ENCODE measurements around the gene ZNF474. TPM values are rescaled to one million over a fixed set of nuclear protein-coding genes. Genes with fewer than 3 reads are reported as not detected.

Gene ZNF474
- total RNA-seq, 2 experiments from 2014 or later = 0.35 TPM; not detected in 1

DNA sequence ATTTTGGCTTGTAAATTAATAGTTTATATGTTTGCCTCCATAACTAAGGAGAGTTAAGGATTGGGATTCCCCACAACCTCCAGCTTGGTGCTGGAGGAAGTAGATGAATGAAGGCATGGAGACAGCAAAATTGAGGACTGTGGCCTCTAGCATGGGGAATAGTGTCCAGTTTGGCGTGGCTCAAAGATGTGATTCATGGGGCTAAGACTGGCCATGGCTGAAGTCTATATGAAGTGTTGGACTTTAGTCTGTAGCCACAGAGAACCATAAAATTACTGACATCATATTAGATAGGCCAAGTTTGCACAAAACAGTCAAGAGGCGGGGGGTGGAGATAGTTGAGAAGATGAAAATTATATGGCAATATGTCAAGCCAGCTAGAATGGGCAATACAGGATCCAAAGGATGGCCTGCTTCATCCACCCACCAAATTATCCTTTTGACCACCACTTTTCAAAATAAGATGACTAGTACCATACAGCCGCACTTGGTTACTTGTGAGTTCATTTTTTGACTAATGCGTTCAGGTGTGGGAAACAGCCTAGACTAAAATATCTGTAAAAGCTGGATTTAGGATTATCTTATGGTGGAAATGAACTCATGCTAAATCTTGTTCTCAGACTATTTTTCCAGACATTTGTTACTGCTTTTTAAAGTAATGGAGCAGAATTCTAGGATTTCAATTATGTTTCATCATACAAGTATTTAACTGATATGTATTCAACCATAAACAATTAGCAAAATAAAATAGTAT, 40.2 kb downstream of the ZNF474 start:
- H3K4me1 Mint-ChIP-seq = no peaks in the 10 kb centered on the region
- no peaks in the 10 kb centered on the region for H3K9me3 Mint-ChIP-seq (ENCODE audit: low read depth)
- H3K4me3 Mint-ChIP-seq = no peak overlapping the region
- ATAC-seq = no peak
- H3K36me3 Mint-ChIP-seq = no peaks in the 10 kb centered on the region
- CTCF ChIA-PET = no interaction called here
- DNase-seq = no peak
- H3K27ac Mint-ChIP-seq = no peak overlapping the region
- peaks cover 3% of the 10 kb centered on the region for H3K27me3 Mint-ChIP-seq

DNA sequence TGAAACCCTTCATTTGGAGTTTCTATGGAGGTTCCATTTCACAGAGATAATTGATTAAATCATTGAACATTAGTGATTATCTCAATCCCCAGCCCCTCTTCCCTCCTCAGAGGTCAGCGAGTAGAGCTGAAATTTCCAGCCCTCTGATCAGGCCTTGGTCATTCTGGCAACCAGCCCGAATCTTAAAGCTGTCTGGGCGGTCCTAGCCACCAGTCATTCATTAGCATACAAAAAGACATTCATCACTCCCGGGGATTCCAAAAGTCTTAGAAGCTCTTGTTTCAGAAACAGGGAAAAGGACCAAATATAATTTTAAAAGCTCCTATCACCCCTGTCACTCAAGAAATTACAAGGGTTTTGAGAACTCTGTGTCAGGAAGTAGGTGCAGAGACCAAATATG, 41.3 kb downstream of the ZNF474 start:
- CTCF ChIA-PET = interaction anchor here (0.9 kb wide), 1 partner anchor 16 kb away, joined by 3 read pairs; no protein-coding TSS in a partner anchor

DNA sequence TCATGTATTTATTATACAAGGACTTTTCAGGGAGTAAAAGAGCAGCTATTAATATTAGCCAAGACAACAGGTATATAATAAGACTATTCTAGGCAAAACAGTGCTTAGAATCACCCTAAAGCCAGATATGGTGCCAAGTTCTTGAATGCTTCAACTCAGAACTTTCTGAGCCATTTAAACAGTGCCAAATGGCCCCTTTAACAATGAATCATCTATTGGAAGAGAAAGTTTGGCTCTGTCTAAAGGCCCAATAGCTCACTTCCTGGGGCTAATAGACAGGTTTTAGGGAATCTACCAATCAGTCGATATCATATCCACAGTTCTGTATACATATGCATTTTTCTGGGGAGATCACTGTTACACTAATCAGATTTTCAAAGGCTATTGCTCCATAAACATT, 42.9 kb downstream of the ZNF474 start:
- CTCF ChIA-PET = no interaction called here
- Mint-ChIP-seq H3K9me3 (ENCODE audit: low read depth) (no peaks in the 10 kb centered on the region), H3K27ac (no peak overlapping the region), H3K4me1 (no peaks in the 10 kb centered on the region), H3K4me3 (no peak overlapping the region), H3K27me3 (peaks cover 6% of the 10 kb centered on the region), H3K36me3 (no peaks in the 10 kb centered on the region)
- no peak for DNase-seq
- no peak for ATAC-seq

More for the DNA sequence above, 41.3 kb downstream of the ZNF474 start:
- Mint-ChIP-seq H3K4me1 (no peaks in the 10 kb centered on the region), H3K36me3 (no peaks in the 10 kb centered on the region), H3K27ac (no peak overlapping the region), H3K27me3 (peaks cover 5% of the 10 kb centered on the region), H3K4me3 (no peak overlapping the region), H3K9me3 (ENCODE audit: low read depth) (no peaks in the 10 kb centered on the region)
- DNase-seq = no peak
- ATAC-seq = no peak

DNA sequence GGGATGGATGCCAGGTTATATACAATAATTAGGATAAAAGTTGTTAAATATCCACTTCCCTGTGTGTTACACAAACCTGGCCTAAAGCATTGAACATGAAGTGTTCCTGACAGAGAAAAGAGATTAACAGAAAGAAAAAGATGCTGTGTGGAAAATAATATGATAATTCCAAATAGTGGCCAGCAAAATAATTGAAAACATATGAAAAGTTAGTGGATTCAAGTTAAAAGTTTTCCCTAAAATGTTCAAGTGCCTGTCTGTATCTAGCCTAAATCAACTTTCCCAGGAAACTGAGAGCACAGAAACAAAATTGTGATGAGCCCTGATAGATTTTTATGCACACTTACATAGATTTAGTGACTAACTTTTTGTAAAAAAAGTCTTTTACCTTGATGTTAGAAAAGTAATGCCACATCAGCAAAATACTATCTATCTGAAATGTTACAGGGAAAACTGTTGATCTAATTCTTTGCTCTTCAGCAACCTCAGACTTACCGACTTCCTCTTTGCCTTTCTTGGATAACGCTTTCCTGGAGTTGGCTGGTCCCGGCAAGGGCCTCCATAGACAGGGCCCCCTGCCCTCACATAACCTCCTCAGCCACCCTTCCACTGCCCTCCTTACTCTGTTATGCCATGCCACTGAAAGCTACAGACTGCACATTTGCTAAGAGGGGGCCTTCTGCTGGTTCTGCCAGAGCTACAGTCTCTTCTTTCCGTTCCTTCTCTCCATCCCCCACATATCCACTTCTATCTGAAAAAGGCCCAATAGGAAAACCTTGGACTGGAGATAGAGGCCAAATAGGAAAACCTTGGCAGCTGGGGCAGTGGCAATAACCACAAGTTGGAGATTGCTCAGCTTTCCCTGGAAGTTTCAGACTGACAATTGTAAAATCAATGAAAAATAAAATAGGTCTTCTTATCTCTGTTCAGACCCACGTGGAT, 44.4 kb downstream of the ZNF474 start:
- Mint-ChIP-seq H3K27ac (no peak overlapping the region), H3K4me1 (no peaks in the 10 kb centered on the region), H3K27me3 (peaks cover 6% of the 10 kb centered on the region), H3K36me3 (no peaks in the 10 kb centered on the region), H3K4me3 (no peak overlapping the region), H3K9me3 (ENCODE audit: low read depth) (no peaks in the 10 kb centered on the region)
- DNase-seq = no peak
- CTCF ChIA-PET = no interaction called here
- ATAC-seq = no peak

DNA sequence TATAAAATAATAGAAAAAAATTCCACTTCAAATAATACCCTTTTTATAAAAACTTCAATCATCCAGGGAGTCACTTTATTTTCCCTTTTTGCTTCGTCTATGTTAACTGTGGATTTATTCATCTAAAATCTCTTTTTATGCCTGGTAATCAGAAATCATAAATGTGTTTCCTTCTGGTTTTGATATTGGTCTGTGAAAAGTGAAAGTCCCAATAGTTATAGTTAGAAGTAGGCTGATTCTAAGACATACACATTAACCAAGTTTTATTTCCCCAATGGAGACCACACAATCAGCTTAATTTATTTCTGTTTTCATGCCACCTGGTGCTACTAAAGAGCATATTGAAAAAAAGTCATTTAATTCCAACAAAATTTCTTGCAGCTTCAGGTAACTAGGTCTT, 45.7 kb downstream of the ZNF474 start:
- Mint-ChIP-seq H3K27me3 (peaks cover 6% of the 10 kb centered on the region), H3K27ac (no peak overlapping the region), H3K36me3 (no peaks in the 10 kb centered on the region), H3K4me3 (no peak overlapping the region), H3K9me3 (ENCODE audit: low read depth) (no peaks in the 10 kb centered on the region), H3K4me1 (no peaks in the 10 kb centered on the region)
- DNase-seq (no peak), ATAC-seq (no peak)
- CTCF ChIA-PET = no interaction called here

DNA sequence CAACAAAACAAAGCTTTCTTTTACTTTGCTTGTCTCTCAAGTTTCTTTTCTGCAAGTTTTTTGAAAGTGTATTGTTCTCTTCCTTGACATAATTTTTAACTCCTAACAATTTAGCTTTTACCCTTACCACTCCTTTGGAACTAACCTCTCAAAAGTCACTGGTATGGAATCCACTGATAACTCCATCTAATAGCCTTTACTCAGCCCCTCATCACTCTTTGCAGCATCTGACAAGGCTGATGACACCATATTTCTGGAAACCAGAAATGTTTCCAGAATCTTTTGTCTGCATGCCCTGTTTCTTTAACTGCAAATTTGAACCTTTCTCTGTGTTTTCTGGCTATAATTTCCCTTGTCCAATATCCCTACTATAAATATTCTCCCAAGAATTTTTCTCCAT, 46.5 kb downstream of the ZNF474 start:
- H3K4me3 Mint-ChIP-seq = no peak overlapping the region
- H3K27me3 Mint-ChIP-seq = peaks cover 6% of the 10 kb centered on the region
- CTCF ChIA-PET = no interaction called here
- H3K4me1 Mint-ChIP-seq = no peaks in the 10 kb centered on the region
- DNase-seq (no peak), ATAC-seq (no peak)
- H3K27ac Mint-ChIP-seq = no peak overlapping the region
- no peaks in the 10 kb centered on the region for H3K36me3 Mint-ChIP-seq
- no peaks in the 10 kb centered on the region for H3K9me3 Mint-ChIP-seq (ENCODE audit: low read depth)

DNA sequence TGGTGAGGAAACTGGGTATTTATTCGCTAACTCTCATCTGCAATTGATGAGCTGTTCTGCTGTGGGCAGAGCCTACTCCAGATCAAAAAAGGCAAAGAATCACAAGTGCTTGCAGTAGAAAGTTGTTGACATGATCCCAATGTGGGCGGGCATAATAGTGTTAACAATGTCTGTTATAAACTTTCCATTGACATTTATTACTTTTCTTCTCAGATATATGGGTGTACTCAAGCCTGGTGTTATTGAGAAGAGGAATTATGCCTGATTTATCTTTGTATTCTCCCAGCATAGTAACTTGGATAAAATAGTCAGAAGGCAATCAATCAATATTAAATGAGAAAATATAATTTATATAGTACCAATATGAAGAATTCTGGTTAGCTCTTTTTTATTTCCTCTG, 47.8 kb downstream of the ZNF474 start:
- H3K27ac Mint-ChIP-seq = no peak overlapping the region
- CTCF ChIA-PET = no interaction called here
- H3K36me3 Mint-ChIP-seq = no peaks in the 10 kb centered on the region
- H3K4me1 Mint-ChIP-seq = no peaks in the 10 kb centered on the region
- H3K9me3 Mint-ChIP-seq (ENCODE audit: low read depth) = no peaks in the 10 kb centered on the region
- ATAC-seq (no peak), DNase-seq (no peak)
- H3K27me3 Mint-ChIP-seq = peaks cover 9% of the 10 kb centered on the region
- no peak overlapping the region for H3K4me3 Mint-ChIP-seq

DNA sequence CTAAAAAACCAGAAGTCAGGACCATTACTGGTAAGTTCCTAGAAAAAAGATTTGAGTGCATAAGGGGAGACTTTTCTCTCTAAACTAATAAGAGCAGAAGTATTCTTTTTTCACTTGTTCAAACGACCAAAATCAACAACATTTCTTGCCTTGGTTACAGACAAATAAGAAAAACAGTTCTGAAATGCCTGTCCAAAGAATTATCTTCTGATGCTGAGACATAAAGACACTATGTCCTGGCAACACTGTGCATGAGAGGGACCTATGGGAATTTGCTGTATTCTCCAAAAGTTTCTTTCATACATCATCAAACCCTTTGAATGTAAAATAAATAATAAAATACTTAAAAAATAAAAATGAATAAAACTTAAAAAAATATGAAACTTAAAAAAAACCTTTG, 50.4 kb downstream of the ZNF474 start:
- Mint-ChIP-seq H3K27ac (no peak overlapping the region), H3K4me3 (no peak overlapping the region), H3K36me3 (no peaks in the 10 kb centered on the region), H3K9me3 (ENCODE audit: low read depth) (no peaks in the 10 kb centered on the region), H3K4me1 (no peaks in the 10 kb centered on the region), H3K27me3 (peaks cover 6% of the 10 kb centered on the region)
- CTCF ChIA-PET = no interaction called here
- ATAC-seq (no peak), DNase-seq (no peak)

DNA sequence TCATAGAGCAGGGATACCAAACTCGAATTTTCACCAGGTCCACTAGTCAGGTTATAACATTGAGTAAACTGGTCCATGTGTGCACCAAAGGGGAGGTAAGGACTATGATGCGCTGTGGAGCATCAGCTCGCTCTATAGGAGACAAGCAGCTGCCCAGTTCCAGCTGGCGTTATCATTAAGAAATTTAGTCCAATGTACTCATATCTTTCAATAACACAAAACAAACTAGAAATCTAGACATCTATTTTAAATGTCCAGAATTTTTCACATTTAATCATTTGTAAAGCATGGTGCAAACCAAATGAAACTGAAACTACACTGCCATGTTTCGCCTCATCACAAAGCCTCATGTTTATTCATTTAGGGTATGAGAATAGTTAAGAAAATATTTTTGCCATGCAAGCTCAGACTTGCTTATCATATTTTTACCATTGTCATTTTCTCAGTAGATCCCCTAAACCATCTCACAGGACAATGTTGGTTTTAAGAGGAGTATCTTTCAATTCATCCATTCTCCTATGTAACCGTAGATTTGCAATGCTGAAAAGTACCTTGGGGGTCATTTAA, 50.9 kb downstream of the ZNF474 start:
- DNase-seq = no peak
- no peak overlapping the region for H3K27ac Mint-ChIP-seq
- H3K36me3 Mint-ChIP-seq = no peaks in the 10 kb centered on the region
- peaks cover 6% of the 10 kb centered on the region for H3K27me3 Mint-ChIP-seq
- CTCF ChIA-PET = no interaction called here
- no peaks in the 10 kb centered on the region for H3K9me3 Mint-ChIP-seq (ENCODE audit: low read depth)
- ATAC-seq = no peak
- no peak overlapping the region for H3K4me3 Mint-ChIP-seq
- H3K4me1 Mint-ChIP-seq = no peaks in the 10 kb centered on the region

DNA sequence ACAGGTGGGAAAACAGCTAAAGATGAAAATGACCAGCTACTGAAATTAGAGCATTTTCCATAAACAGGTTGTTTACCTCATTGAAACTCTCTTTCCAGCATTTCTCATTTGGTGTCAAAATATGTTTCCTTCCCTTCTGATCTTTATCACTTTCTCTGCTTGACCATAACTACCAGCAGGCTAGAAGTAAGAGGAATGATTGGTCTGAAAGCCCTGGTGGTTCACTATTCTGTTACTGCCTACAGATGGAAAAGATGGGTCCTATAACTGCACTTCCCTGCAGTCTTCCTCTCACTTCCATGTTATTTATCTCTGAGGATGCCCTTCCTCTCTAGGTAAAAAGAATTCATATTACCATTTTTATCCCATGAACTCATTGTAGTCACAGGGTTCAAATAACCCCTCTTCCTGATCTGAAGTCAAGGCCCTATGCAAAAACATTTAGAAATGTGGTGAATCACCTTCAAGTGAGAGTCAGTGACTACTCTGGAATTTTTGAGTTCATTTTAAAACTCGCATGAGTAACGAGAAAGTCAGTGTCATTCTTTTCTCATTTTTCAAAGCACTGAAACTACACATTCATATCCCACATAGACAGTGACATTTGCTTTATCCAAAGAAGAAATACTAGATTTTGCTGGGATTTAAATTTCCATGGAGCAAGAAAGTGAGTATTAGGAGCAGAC, 51.7 kb downstream of the ZNF474 start:
- Mint-ChIP-seq H3K36me3 (no peaks in the 10 kb centered on the region), H3K4me3 (no peak overlapping the region), H3K9me3 (ENCODE audit: low read depth) (no peaks in the 10 kb centered on the region), H3K27ac (no peak overlapping the region), H3K27me3 (peaks cover 3% of the 10 kb centered on the region), H3K4me1 (no peaks in the 10 kb centered on the region)
- CTCF ChIA-PET = no interaction called here
- ATAC-seq = no peak
- DNase-seq = no peak

DNA sequence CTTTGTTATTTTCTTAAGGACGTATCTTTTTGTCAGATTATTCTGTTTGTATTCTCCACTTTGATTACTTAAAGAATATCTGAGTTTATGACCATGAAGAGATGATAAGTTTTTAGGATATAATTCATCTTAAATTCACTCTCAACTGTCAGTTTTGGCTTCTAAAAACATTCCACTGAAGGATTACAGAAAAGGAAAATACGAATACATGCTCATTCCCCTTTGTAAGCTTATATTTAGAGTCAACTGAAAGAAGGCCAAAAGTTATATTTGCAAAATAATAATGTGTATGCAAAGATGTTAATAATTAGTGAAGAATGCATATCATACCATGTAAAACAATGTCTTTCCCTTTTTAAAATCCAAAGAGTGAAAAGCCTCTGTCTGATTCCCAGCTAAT, 52.5 kb downstream of the ZNF474 start:
- Mint-ChIP-seq H3K27me3 (peaks cover 3% of the 10 kb centered on the region), H3K36me3 (no peaks in the 10 kb centered on the region), H3K4me3 (no peak overlapping the region), H3K9me3 (ENCODE audit: low read depth) (no peaks in the 10 kb centered on the region), H3K4me1 (no peaks in the 10 kb centered on the region), H3K27ac (no peak overlapping the region)
- ATAC-seq (no peak), DNase-seq (no peak)
- CTCF ChIA-PET = no interaction called here

DNA sequence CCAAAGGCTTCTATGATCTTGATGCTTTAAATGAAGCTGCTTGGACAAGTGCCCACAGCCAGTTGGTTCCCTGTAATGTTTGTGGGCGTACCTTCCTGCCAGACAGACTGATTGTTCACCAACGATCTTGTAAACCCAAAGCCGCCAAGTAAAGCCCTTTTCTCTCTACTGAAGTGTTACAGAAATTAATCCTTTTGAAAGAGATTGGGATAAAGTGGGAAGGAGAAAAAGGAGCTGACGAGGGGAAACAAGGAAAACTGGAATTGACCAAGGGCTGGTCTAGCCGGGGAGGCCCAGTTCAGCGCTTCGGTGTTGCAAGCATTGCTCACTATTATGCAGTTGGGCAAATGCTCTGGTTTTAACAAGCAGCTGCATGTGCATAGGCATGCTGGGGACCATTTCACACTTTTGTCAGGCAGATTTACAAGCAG, 53.2 kb downstream of the ZNF474 start:
- no peak for DNase-seq
- no peak overlapping the region for H3K4me3 Mint-ChIP-seq
- H3K27me3 Mint-ChIP-seq = peaks cover 3% of the 10 kb centered on the region
- H3K9me3 Mint-ChIP-seq (ENCODE audit: low read depth) = no peaks in the 10 kb centered on the region
- H3K36me3 Mint-ChIP-seq = no peaks in the 10 kb centered on the region
- no peak for ATAC-seq
- CTCF ChIA-PET = no interaction called here
- no peaks in the 10 kb centered on the region for H3K4me1 Mint-ChIP-seq
- H3K27ac Mint-ChIP-seq = no peak overlapping the region

DNA sequence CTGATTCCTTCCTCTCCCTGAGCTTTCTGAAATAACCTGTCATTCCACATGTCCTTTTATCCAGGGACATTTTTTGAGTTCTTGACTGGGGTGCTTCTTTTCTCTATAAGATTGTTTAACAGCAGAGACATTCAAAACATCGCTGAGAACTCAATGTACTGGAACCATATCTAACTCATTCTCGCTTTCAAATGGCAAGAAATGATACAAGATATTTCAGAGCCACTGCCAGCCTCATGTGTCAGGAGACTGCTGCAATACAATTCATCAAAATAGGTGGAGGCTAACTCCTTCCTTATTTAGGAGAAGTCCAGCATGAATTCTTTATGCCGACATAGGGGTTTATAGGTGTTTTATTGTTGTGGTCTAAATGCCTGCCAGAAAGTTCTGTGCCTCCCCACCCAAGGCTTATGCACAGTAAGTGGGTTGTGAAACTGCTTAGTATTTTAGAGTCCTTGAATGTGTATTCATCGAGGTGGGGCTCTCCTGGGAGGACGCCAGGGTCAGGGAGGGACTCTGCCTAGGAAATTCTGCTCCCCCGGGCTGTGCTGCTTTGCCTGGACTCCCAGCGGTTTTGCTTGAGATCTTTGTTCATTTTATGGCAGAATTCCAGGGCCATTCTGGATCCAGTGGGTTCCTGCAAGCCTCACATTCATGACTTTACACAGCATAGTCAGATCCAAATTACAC, 53.9 kb downstream of the ZNF474 start:
- DNase-seq (no peak), ATAC-seq (no peak)
- no peaks in the 10 kb centered on the region for H3K36me3 Mint-ChIP-seq
- no peaks in the 10 kb centered on the region for H3K4me1 Mint-ChIP-seq
- no peak overlapping the region for H3K27ac Mint-ChIP-seq
- CTCF ChIA-PET = no interaction called here
- H3K4me3 Mint-ChIP-seq = no peak overlapping the region
- no peaks in the 10 kb centered on the region for H3K9me3 Mint-ChIP-seq (ENCODE audit: low read depth)
- H3K27me3 Mint-ChIP-seq = peaks cover 6% of the 10 kb centered on the region

Measured in activated CD8-positive, alpha-beta memory T cell treated with anti-CD3 and anti-CD28 coated beads, Interleukin-2, amount 10 ng/mL, durations not matched to agents 7 days and 5 days (primary cell).